ENCODE results near the gene GPRC5B.

The GPRC5B gene

DNA sequence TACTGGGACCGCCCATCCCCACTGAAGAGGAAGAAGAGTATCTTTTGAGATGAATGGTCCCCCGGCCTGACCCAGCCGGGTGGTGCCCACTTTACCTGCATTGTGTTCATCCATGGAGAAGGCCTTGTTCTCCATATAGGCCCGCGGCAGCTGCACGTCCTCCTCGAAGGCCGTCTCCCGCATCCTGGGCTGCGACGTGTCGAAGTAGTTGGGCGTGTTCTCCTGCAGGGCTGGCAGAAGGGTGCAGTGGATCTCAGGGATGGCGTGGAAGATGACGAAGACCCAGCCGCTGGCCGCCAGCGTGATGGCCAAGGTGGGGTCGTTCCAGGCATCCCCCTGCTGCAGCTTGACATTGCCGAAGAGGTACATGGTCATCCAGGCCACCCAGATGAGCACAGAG is 12.9 kb downstream of the GPRC5B start:
- TF ChIP-seq FOXP2 (optimal IDR thresholded peaks at IDR 0.05; ENCODE audit: borderline replicate concordance, extremely low read depth, extremely low read length, insufficient read depth) (no peak), SIN3A (IDR thresholded peaks at IDR 0.05; ENCODE audit: borderline replicate concordance, insufficient read depth, low read length) (no peak), TAF1 (IDR thresholded peaks at IDR 0.05; ENCODE audit: borderline replicate concordance, insufficient read depth, low read length) (no peak), POLR2AphosphoS5 (IDR thresholded peaks at IDR 0.05; ENCODE audit: low read depth, low read length) (no peak)
- TF ChIP-seq, protein P1, sequence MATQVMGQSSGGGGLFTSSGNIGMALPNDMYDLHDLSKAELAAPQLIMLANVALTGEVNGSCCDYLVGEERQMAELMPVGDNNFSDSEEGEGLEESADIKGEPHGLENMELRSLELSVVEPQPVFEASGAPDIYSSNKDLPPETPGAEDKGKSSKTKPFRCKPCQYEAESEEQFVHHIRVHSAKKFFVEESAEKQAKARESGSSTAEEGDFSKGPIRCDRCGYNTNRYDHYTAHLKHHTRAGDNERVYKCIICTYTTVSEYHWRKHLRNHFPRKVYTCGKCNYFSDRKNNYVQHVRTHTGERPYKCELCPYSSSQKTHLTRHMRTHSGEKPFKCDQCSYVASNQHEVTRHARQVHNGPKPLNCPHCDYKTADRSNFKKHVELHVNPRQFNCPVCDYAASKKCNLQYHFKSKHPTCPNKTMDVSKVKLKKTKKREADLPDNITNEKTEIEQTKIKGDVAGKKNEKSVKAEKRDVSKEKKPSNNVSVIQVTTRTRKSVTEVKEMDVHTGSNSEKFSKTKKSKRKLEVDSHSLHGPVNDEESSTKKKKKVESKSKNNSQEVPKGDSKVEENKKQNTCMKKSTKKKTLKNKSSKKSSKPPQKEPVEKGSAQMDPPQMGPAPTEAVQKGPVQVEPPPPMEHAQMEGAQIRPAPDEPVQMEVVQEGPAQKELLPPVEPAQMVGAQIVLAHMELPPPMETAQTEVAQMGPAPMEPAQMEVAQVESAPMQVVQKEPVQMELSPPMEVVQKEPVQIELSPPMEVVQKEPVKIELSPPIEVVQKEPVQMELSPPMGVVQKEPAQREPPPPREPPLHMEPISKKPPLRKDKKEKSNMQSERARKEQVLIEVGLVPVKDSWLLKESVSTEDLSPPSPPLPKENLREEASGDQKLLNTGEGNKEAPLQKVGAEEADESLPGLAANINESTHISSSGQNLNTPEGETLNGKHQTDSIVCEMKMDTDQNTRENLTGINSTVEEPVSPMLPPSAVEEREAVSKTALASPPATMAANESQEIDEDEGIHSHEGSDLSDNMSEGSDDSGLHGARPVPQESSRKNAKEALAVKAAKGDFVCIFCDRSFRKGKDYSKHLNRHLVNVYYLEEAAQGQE (IDR thresholded peaks at IDR 0.05; ENCODE audit: insufficient read depth in 1 of 2, low read depth in 2 of 2, low read length in 2 of 2) = no peak

DNA sequence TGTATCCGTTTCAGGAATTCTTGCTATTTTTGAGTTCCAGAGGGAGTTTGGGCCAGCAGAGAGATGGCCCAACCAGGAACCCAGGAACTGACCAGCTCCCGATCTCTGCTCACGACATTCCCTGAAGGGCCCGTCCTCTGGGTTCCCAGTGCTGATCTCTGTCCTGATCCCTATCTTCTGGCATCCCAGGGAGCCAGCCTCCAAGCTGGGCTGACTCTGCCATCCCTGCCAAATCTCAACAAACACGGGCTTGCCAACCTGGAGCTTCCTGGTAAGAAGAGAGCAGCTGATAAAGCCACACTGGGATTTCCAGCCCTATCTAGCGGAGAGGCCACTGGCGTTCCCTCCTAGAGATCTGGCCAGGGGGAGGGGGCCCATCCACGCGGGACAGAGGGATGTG is 16.2 kb downstream of the GPRC5B start:
- TF ChIP-seq FOXP2 (optimal IDR thresholded peaks at IDR 0.05; ENCODE audit: borderline replicate concordance, extremely low read depth, extremely low read length, insufficient read depth) (no peak), SIN3A (IDR thresholded peaks at IDR 0.05; ENCODE audit: borderline replicate concordance, insufficient read depth, low read length) (no peak), TAF1 (IDR thresholded peaks at IDR 0.05; ENCODE audit: borderline replicate concordance, insufficient read depth, low read length) (no peak), POLR2AphosphoS5 (IDR thresholded peaks at IDR 0.05; ENCODE audit: low read depth, low read length) (no peak)
- TF ChIP-seq, protein P1 (IDR thresholded peaks at IDR 0.05; ENCODE audit: insufficient read depth in 1 of 2, low read depth in 2 of 2, low read length in 2 of 2) = no peak

- no peak for TF ChIP-seq POLR2AphosphoS5 (IDR thresholded peaks at IDR 0.05; ENCODE audit: low read depth, low read length)
- no peak for TF ChIP-seq FOXP2 (optimal IDR thresholded peaks at IDR 0.05; ENCODE audit: borderline replicate concordance, extremely low read depth, extremely low read length, insufficient read depth)
- TF ChIP-seq TAF1 (IDR thresholded peaks at IDR 0.05; ENCODE audit: borderline replicate concordance, insufficient read depth, low read length) = no peak
- TF ChIP-seq, protein P1 (IDR thresholded peaks at IDR 0.05; ENCODE audit: insufficient read depth in 1 of 2, low read depth in 2 of 2, low read length in 2 of 2) = no peak
- TF ChIP-seq SIN3A (IDR thresholded peaks at IDR 0.05; ENCODE audit: borderline replicate concordance, insufficient read depth, low read length) = no peak
Measured at GRCh38 chr16:19864566-19864965, 20.1 kb downstream of the GPRC5B start.

DNA sequence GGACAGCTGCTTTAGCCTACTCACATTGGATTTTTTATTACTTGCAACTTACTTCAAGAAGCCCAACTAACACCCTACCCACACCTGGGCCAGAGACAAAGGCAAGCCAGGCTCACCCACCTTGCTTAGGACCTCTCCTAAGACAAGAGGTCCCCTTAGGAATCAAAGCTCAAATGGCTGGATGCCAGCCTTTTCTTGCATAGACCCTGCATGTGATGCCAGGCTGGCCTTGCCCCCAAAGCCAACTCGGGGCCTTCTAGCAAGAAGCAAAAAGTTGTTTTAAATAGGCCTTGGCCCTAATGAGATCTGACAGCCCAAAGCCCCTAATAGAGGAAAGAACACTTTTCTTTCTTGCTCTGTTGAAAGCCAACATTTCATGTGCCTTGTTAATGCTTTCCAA is 20.7 kb downstream of the GPRC5B start:
- no peak for TF ChIP-seq TAF1 (IDR thresholded peaks at IDR 0.05; ENCODE audit: borderline replicate concordance, insufficient read depth, low read length)
- no peak for TF ChIP-seq FOXP2 (optimal IDR thresholded peaks at IDR 0.05; ENCODE audit: borderline replicate concordance, extremely low read depth, extremely low read length, insufficient read depth)
- TF ChIP-seq SIN3A (IDR thresholded peaks at IDR 0.05; ENCODE audit: borderline replicate concordance, insufficient read depth, low read length) = no peak
- TF ChIP-seq, protein P1 (IDR thresholded peaks at IDR 0.05; ENCODE audit: insufficient read depth in 1 of 2, low read depth in 2 of 2, low read length in 2 of 2) = no peak
- no peak for TF ChIP-seq POLR2AphosphoS5 (IDR thresholded peaks at IDR 0.05; ENCODE audit: low read depth, low read length)

- TF ChIP-seq TAF1 (IDR thresholded peaks at IDR 0.05; ENCODE audit: borderline replicate concordance, insufficient read depth, low read length) = no peak
- TF ChIP-seq FOXP2 (optimal IDR thresholded peaks at IDR 0.05; ENCODE audit: borderline replicate concordance, extremely low read depth, extremely low read length, insufficient read depth) = no peak
- TF ChIP-seq SIN3A (IDR thresholded peaks at IDR 0.05; ENCODE audit: borderline replicate concordance, insufficient read depth, low read length) = no peak
- TF ChIP-seq POLR2AphosphoS5 (IDR thresholded peaks at IDR 0.05; ENCODE audit: low read depth, low read length) = no peak
- TF ChIP-seq, protein P1 (IDR thresholded peaks at IDR 0.05; ENCODE audit: insufficient read depth in 1 of 2, low read depth in 2 of 2, low read length in 2 of 2) = no peak
Measured at GRCh38 chr16:19861811-19862327, 22.8 kb downstream of the GPRC5B start.
